H1 (cell line): ENCODE measurements around the gene HHAT. TPM values are rescaled to one million over a fixed set of nuclear protein-coding genes. Genes with fewer than 3 reads are reported as not detected.

Source experiments
- CTCF ChIA-PET: fragments of 300-600 bp; sonication (Branson Sonifier 250); formaldehyde crosslinking; loops from one replicate; lab custom pipeline; 2021; ENCODE audit not compliant: partially characterized antibody; lab: Charles Lee
- POLR2A ChIA-PET: fragments of 300-600 bp; sonication (Branson Sonifier 250); formaldehyde crosslinking; loops from one replicate; lab custom pipeline; 2021; ENCODE audit warnings: inconsistent platforms; ENCODE audit not compliant: partially characterized antibody; lab: Charles Lee
- DNase-seq, 2 experiments: peaks; one replicate each; pipeline versions ENCODE4 v3.0.0 to v3.0.0-alpha.2; 2010 to 2022; ENCODE audit warnings: low spot score in 2 of 2, low read depth in 1 of 2, mixed read lengths in 1 of 2
- FAIRE-seq: peaks from 2 replicates; lab custom pipeline; 2011; peaks lifted over from hg19 to GRCh38; lab: Jason Lieb, UNC
- H2AFZ ChIP-seq: 2 replicates; pipeline ENCODE4 v1.8.1; 2012; ENCODE audit warnings: low read length, inconsistent platforms
- H2AK5ac ChIP-seq: 2 replicates; pipeline ENCODE4 v1.6.1; 2013; ENCODE audit warnings: low read depth, low read length
- H2BK120ac ChIP-seq: replicated peaks from 2 replicates; pipeline ENCODE3; 2013; ENCODE audit warnings: low read depth, low read length, inconsistent platforms
- H2BK12ac ChIP-seq: 2 replicates; pipeline ENCODE4 v1.6.1; 2013; ENCODE audit warnings: low read depth, low read length
- H2BK15ac ChIP-seq: 2 replicates; pipeline ENCODE4 v1.6.1; 2013; ENCODE audit warnings: low read length
- H2BK20ac ChIP-seq: 2 replicates; pipeline ENCODE4 v1.6.1; 2013; ENCODE audit warnings: low read length
- H2BK5ac ChIP-seq: 2 replicates; pipeline ENCODE4 v1.6.1; 2013; ENCODE audit warnings: low read depth, low read length
- H3K14ac ChIP-seq: 2 replicates; pipeline ENCODE4 v1.6.1; 2013; ENCODE audit warnings: inconsistent platforms; ENCODE audit not compliant: insufficient read length
- H3K18ac ChIP-seq: 2 replicates; pipeline ENCODE4 v1.6.1; 2013; ENCODE audit warnings: low read length; ENCODE audit errors: extremely low read depth
- H3K23ac ChIP-seq: 2 replicates; pipeline ENCODE4 v1.6.1; 2013; ENCODE audit warnings: inconsistent platforms; ENCODE audit not compliant: insufficient read length
- H3K23me2 ChIP-seq: 2 replicates; pipeline ENCODE4 v1.6.1; 2013; ENCODE audit warnings: low read depth, low read length
- H3K27ac ChIP-seq: 2 replicates; pipeline ENCODE4 v1.6.1; 2011; ENCODE audit warnings: low read depth, low read length, inconsistent platforms
- H3K27me3 ChIP-seq, 4 experiments: replicated peaks in 1 of 4; 1 replicate in 1 of 4; 2 replicates in 3 of 4; pipeline versions ENCODE4 v1.6.1 to v1.8.1; 2011 to 2013; ENCODE audit warnings: low read length in 3 of 4, mild to moderate bottlenecking in 3 of 4, inconsistent platforms in 2 of 4, mixed read lengths in 2 of 4, moderate library complexity in 1 of 4; ENCODE audit not compliant: control insufficient read depth in 3 of 4, insufficient read depth in 3 of 4; ENCODE audit errors: extremely low read depth in 1 of 4
- H3K36me3 ChIP-seq, 4 experiments: 2 replicates each; pipeline versions ENCODE4 v1.6.1 to v1.8.1; 2011 to 2013; ENCODE audit warnings: mild to moderate bottlenecking in 4 of 4, low read length in 3 of 4, moderate library complexity in 2 of 4, control low read depth in 1 of 4, inconsistent platforms in 1 of 4; ENCODE audit not compliant: insufficient read depth in 4 of 4, control insufficient read depth in 2 of 4
- H3K4ac ChIP-seq: replicated peaks from 2 replicates; pipeline ENCODE3; 2013; ENCODE audit warnings: low read length, low read depth, mixed read lengths, inconsistent platforms; ENCODE audit not compliant: insufficient read length
- H3K4me1 ChIP-seq, 4 experiments: replicated peaks in 1 of 4; 1 replicate in 1 of 4; 2 replicates in 3 of 4; pipeline versions ENCODE4 v1.6.1 to v1.8.1; 2011 to 2013; ENCODE audit warnings: low read length in 3 of 4, inconsistent platforms in 2 of 4, mixed read lengths in 1 of 4; ENCODE audit not compliant: insufficient read depth in 4 of 4, control insufficient read depth in 3 of 4
- H3K4me2 ChIP-seq, 2 experiments: 2 replicates each; pipeline versions ENCODE4 v1.6.1 to v1.8.1; 2011 to 2013; ENCODE audit warnings: low read depth in 2 of 2, low read length in 2 of 2, control low read depth in 1 of 2, inconsistent platforms in 1 of 2, mild to moderate bottlenecking in 1 of 2; ENCODE audit not compliant: insufficient read depth in 1 of 2
- H3K4me3 ChIP-seq, 4 experiments: fragments of 200-600, 300-600 bp in 1 of 4; sonication (generic), shearing (Covaris generic), sonication (Bioruptor Twin) in 1 of 4; 2 replicates each; pipeline versions ENCODE4 v1.5.1 to v1.8.1; 2011 to 2016; ENCODE audit warnings: low read length in 4 of 4, low read depth in 3 of 4, control low read depth in 2 of 4, inconsistent platforms in 2 of 4, mild to moderate bottlenecking in 2 of 4, mixed read lengths in 1 of 4, moderate library complexity in 1 of 4; ENCODE audit not compliant: insufficient read depth in 2 of 4; ENCODE audit errors: extremely low read depth in 1 of 4
- H3K56ac ChIP-seq: replicated peaks from 2 replicates; pipeline ENCODE3; 2013; ENCODE audit warnings: low read depth, mild to moderate bottlenecking, mixed read lengths, low read length, inconsistent platforms; ENCODE audit not compliant: insufficient read length
- H3K79me1 ChIP-seq: 2 replicates; pipeline ENCODE4 v1.6.1; 2013; ENCODE audit warnings: low read depth, low read length, control low read depth
- H3K79me2 ChIP-seq, 2 experiments: 2 replicates each; pipeline versions ENCODE4 v1.6.1 to v1.8.1; 2012 to 2013; ENCODE audit warnings: low read length in 2 of 2, mild to moderate bottlenecking in 2 of 2, inconsistent platforms in 1 of 2; ENCODE audit not compliant: insufficient read depth in 2 of 2, control insufficient read depth in 1 of 2
- H3K9ac ChIP-seq, 4 experiments: replicated peaks in 1 of 4; 1 replicate in 1 of 4; 2 replicates in 3 of 4; pipeline versions ENCODE4 v1.6.1 to v1.8.1; 2011 to 2013; ENCODE audit warnings: low read depth in 3 of 4, low read length in 3 of 4, control low read depth in 2 of 4, mild to moderate bottlenecking in 2 of 4, moderate library complexity in 2 of 4, inconsistent platforms in 1 of 4; ENCODE audit errors: extremely low read depth in 1 of 4
- H3K9me3 ChIP-seq, 2 experiments: 2 replicates each; pipeline versions ENCODE4 v1.6.1 to v1.8.1; 2012 to 2013; ENCODE audit warnings: mild to moderate bottlenecking in 2 of 2, moderate library complexity in 2 of 2, control low read depth in 1 of 2, inconsistent platforms in 1 of 2, low read depth in 1 of 2, low read length in 1 of 2, mixed read lengths in 1 of 2; ENCODE audit not compliant: insufficient read depth in 2 of 2
- H4K20me1 ChIP-seq, 2 experiments: replicated peaks in 1 of 2; 2 replicates each; pipeline versions ENCODE3 to v1.8.1; 2011 to 2013; ENCODE audit warnings: inconsistent platforms in 2 of 2, low read length in 2 of 2, mild to moderate bottlenecking in 1 of 2; ENCODE audit not compliant: insufficient read depth in 2 of 2, control insufficient read depth in 1 of 2
- H4K5ac ChIP-seq: 2 replicates; pipeline ENCODE4 v1.6.1; 2013; ENCODE audit warnings: low read length, low read depth, mixed read lengths, inconsistent platforms; ENCODE audit not compliant: insufficient read length
- H4K8ac ChIP-seq: 2 replicates; pipeline ENCODE4 v1.8.0; 2013; ENCODE audit warnings: mild to moderate bottlenecking, moderate library complexity, low read length, inconsistent platforms; ENCODE audit not compliant: insufficient read depth; ENCODE audit errors: extremely low read depth
- H4K91ac ChIP-seq: replicated peaks from 2 replicates; pipeline ENCODE3; 2013; ENCODE audit warnings: low read length, mixed read lengths, inconsistent platforms; ENCODE audit not compliant: insufficient read length
- TCF12 ChIP-seq: IDR thresholded peaks from 2 replicates; pipeline ENCODE4 v1.6.1; 2011; ENCODE audit warnings: low read depth, mild to moderate bottlenecking, low read length
- TEAD4 ChIP-seq: IDR thresholded peaks from 2 replicates; pipeline ENCODE4 v1.6.1; 2012; ENCODE audit warnings: low read depth, low read length, inconsistent platforms, mixed read lengths
- WGBS, 2 experiments: shearing (Covaris generic) in 1 of 2; methylation state at CpG; one replicate each; pipeline versions ENCODE4 v1.1.6 to v1.1.7; 2013 to 2015; ENCODE audit warnings: low lambda C conversion rate in 2 of 2, mixed read lengths in 2 of 2, inconsistent platforms in 1 of 2, low coverage in 1 of 2, missing lambda C conversion rate in 1 of 2; ENCODE audit not compliant: insufficient replicate concordance in 2 of 2, insufficient coverage in 1 of 2, insufficient read length in 1 of 2; ENCODE audit errors: extremely low coverage in 1 of 2, missing lambda C conversion rate in 1 of 2; 5-methylcytosine and 5-hydroxymethylcytosine counted together
- polyA plus RNA-seq, 7 experiments: library from polyadenylated mRNA; depleted of rRNA in 3 of 7; stranded (reverse) in 5 of 7; unstranded in 2 of 7; fragments of >200 nt in 5 of 7; fragments of 200-250 nt in 2 of 7; gene quantifications; 1 replicate in 5 of 7; 2 replicates in 1 of 7; 4 replicates in 1 of 7; pipeline versions ENCODE4 v1.2.1 to v1.2.3, GENCODE V29; 2011 to 2013; ENCODE audit warnings: missing spikeins in 2 of 7, mixed read lengths in 2 of 7
- total RNA-seq: library from RNA; stranded (reverse); fragmentation: NEBNext Ultra II Directional; extraction: Animal tissue kit (Norgen Biotek cat#: 25700); gene quantifications from 2 replicates; pipeline ENCODE4 v1.2.1, GENCODE V29; 2021

The HHAT gene
- total and polyA plus RNA-seq, 2 of the 8 experiments (the other 6 are each of a cell fraction or from before 2014, with no cell fraction given), result 0.15 to 0.51 TPM

- H3K23me2 ChIP-seq, result no peaks in the 10 kb centered on the region
- no peaks in the 10 kb centered on the region for H3K4me1 ChIP-seq
- ChIA-PET CTCF (interaction anchor here (1.3 kb wide), 1 partner anchor 435 kb away, joined by 3 read pairs; no protein-coding TSS in a partner anchor), POLR2A (no interaction called here)
- no peak overlapping the region for H2BK15ac ChIP-seq
- FAIRE-seq (no peak), DNase-seq (no peak)
- no peaks in the 10 kb centered on the region for H3K9me3 ChIP-seq
- H3K9ac ChIP-seq, result no peak overlapping the region
- H2BK12ac ChIP-seq, result no peak overlapping the region
- H4K8ac ChIP-seq, result no peak overlapping the region
- no peak overlapping the region for H3K14ac ChIP-seq
- no peak overlapping the region for H3K4me3 ChIP-seq
- no peak overlapping the region for H3K4me2 ChIP-seq
- H3K79me1 ChIP-seq, result no peaks in the 10 kb centered on the region
- no peak overlapping the region for H2AK5ac ChIP-seq
- TF ChIP-seq TCF12, result no peak
- TF ChIP-seq TEAD4, result no peak
- no peaks in the 10 kb centered on the region for H4K20me1 ChIP-seq
- no peak overlapping the region for H3K56ac ChIP-seq
- 88% methylated on average over 1 of the region's 1 CpG; no CpG with 5 or more reads in 1 of the 2 experiments for WGBS, 2 experiments
- no peaks in the 10 kb centered on the region for H3K27me3 ChIP-seq
- H3K4ac ChIP-seq, result no peak overlapping the region
- H2BK5ac ChIP-seq, result no peak overlapping the region
- no peaks in the 10 kb centered on the region for H3K79me2 ChIP-seq
- no peak overlapping the region for H2BK20ac ChIP-seq
- H3K18ac ChIP-seq, result no peak overlapping the region
- H3K27ac ChIP-seq, result no peak overlapping the region
- no peak overlapping the region for H4K5ac ChIP-seq
- H4K91ac ChIP-seq, result no peak overlapping the region
- no peaks in the 10 kb centered on the region for H3K36me3 ChIP-seq
- no peak overlapping the region for H2AFZ ChIP-seq
- no peak overlapping the region for H2BK120ac ChIP-seq
- no peak overlapping the region for H3K23ac ChIP-seq
Observed at GRCh38 chr1:210700083-210700482, 371.4 kb downstream of the HHAT start.
